GM19023 (cell line): ENCODE data around the gene DIAPH2.
A peak's percentile ranks its signal among the peaks of the same experiment; 100 is the strongest.

Experiments used
- ATAC-seq: cut with Tn5 transposase; IDR thresholded peaks from one replicate; pipeline ENCODE4 v1.9.1; 2021; ENCODE audit warnings: mild to moderate bottlenecking, moderate library complexity; ENCODE audit not compliant: unreplicated experiment

DIAPH2 gene

DNA sequence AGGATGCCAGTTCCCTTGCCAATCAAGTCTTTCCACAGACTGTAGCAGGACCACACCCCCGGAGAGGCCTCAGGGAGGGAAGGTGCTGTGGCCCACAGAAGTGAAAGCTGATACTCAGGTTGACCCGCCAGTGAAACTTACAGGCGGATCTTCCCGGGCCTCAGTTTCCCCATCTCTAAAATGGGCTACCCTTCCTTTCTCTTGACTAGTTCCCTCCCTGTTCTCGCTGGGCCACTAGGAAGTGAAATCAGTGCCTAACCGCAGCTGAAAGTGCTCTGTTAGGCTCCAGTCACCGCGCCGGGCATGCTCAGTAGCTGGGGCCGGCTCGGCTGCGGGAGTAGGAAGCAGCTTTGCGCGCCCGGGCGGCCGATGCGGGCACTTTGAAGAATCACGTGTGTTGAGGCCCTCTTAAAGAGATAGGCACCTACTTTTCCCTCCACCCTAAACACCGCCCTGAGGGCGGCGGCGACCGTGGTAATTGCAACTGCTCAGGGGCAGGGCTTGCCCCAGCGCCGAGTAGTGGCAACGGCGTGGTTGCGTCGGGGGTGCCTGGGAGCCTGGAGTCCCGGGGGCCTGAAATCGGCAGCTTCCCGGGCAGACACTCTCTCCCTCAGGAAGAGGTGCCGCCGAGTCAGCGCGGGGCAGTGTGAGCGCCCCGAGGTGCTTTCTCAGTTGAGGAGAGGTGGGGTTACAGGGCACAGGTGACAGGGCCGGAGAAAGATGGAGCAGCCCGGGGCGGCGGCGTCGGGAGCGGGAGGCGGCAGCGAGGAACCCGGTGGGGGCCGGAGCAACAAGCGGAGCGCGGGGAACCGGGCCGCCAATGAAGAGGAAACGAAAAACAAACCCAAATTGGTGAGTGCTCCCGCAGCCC is at the start of gene DIAPH2:
Gene DIAPH2 (plus strand): TSS at position 504 of the 871 bp plus-strand sequence.
- peak; percentile 82 for ATAC-seq

GRCh38 chrX:96650023-96650422 is 34.6 kb upstream of the DIAPH2 start:
- no peak for ATAC-seq

DNA sequence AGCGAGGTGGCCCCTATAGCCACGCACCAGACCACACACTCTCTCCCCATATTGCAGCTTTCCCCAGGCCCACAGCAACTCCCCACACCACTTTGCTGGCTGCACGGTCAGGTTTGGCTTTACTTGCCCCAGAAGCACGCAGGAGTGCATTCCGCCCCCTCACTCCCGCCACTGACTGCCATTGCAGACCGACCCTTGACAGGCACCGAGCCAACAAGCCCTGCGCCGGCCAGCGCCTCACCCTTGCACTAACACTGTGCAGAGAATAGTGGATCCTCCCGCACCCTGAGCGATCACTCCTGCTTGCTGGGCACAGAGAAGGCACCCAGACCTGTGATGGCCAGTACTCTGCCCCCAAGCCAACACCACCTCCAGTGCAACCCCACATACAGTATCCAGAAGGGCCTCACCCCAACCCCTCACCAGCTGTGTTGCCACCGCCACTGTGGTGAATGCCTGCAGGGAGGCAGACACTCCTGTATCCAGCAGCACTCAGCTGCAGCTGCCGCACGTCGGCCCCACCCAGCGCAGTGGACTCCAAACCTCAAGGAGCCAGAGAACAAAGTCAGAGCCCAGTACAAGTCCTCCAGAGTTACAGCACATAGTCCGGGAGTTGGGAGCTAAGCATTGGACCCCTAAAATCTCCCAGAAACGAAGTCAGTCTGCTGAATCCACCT is 28.6 kb upstream of the DIAPH2 start:
- ATAC-seq, result no peak

- ATAC-seq, result no peak
Measured at GRCh38 chrX:96682516-96682915, 2.1 kb upstream of the DIAPH2 start.

DNA sequence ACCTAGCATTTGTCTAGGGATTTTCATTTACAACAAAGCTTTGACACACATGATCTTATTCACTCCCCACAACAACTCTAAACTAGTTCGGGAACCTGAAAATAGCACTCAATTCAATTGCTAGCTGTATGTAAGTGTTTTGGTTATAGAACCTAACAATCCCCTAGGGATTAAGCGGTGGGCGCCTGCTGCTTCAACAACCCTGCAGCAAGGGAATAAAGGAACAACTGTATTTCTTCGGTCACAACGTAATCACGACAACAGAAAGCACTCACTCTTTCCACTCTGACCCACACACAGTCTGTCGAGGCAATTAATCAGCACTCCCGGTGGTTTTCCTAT is 674 bp upstream of the DIAPH2 start:
- no peak for ATAC-seq

DNA sequence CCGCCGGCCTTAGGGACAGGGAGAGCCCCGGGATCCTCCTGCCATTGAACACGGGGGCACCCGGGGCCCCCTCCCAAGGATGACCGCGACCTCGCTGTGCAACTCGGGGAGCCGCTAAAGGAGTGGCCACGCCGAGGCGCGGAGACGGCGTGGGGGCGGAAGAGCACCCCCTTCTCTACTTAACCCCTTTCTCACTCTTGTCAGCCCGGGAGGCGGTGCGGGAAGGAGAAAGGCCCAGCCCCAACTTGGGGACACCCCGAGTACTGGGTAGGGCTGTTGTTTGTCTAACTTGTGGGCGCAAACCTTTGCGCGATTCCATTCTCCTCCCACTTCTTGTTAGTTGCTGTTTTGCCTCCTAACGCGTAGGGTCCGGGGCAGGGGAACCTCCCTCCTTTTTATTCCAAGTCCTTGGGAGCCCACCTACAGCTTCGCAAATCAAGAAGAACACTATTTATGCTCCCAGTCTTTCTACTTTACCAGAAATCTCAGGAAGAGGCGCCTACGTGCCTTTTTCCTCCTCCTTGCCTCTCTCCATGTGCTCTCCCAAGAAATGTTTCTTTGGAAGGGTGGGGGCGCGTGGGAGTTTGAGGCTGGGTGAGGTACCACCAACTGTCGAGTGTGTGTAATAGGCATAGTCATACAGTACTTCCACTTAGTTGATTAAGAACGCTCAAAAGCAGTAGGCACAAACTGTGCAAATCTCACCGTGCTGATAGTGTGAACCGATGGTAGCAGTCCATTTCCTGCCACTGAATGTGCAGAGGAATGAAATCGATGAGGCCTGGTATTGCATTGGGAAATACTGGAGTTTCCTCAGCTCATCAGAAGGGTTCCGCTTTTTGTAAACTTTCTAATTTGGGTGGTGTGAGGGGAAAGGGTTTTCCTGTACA is 813 bp downstream of the DIAPH2 start:
- peak; percentile 37 for ATAC-seq

DNA sequence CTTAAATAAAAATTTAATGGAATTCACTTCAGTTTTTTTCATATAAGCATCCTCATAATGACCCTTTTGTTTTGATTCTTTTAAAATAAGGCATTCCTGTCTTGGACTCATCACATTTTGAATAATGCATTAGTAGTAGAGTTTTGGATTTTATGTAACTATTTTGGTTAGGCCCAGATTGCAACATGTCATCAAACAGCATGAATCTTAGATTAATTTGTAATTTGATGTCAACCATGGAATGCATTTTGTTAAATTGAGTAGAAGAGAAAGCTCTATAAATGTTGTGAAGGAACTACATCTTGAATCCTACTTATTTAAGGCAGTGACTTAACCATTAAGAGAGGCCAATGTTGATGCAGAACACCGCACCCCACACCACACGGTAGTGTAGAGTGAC is 3.1 kb downstream of the DIAPH2 start:
- ATAC-seq, result no peak

DNA sequence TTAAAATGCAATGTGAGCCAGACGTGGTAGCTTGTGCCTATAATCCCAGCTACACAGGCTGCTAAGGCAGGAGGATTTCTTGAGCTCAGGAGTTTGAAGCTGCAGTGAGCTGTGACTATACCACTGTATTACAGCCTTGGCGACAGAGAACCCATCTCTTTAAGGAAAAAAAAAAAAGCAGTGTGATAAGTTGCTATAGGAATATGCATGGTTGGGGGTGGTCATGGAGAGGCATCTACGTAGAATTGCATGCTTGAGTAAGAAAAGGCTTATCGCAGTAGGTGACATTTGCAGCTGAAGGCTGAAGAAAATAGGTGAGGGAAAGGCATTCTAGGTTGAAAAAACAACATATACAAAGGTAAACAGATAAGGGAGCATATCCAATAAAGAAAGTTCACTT is 4.1 kb downstream of the DIAPH2 start:
- no peak for ATAC-seq

DNA sequence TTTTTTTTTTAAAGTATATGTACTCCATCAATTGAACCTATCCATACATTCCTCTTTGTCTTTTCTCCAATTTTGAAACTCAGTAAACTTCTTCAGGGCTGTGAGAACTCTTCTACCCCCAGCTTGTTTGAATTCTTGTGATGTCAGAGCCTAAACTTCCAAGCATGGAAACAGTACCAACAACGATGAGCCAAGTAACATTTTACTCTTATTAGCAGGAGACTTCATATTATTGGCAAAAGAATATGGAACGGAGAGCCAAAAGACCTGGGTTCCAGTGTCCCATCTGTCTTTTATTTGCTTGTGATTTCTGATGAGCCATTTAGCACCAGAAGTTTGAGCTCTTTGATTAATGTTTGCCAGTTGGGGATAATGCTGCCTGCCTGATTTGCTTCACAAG is 5.3 kb downstream of the DIAPH2 start:
- ATAC-seq, result no peak

DNA sequence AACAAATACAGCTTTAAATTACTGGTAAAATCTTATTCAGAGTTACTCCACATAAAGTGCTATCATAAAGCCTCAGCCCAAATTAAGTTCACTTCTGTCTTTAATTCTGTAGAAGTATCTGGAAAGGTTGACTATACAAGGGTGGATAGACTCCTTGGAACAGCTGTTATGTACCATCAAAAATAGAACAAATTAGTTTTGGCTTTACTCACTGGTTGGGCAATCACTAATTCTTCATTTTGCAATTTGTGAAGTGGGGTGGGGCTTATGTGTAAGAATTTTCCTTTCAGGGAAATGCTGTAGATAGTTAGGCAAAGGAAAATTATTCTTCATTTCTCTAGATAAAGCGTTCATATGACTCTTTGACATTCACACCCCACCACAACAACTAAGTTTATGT is 7.8 kb downstream of the DIAPH2 start:
- ATAC-seq, result no peak

- ATAC-seq, result no peak
Measured at GRCh38 chrX:96692890-96693289, 8.2 kb downstream of the DIAPH2 start.

DNA sequence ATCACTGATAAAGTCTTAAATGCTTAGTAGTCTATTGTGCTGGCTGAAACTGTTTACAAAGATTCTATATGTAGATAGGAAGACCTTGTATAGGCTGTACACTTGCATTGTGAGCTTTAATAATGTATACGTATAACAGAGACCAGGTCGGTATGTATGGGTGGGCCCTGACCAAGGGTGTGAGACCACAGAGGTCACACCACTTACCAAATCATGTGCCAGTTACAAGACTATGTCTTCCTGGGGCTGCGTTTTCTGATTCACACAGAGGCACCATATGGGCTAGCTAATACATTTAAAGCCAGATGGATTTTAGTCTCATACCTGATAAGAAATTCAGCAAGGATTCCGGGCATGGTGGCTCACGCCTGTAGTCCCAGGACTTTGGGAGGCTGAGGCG is 8.8 kb downstream of the DIAPH2 start:
- ATAC-seq, result no peak

GRCh38 chrX:96696462-96696861 is 11.8 kb downstream of the DIAPH2 start:
- no peak for ATAC-seq

- no peak for ATAC-seq
Measured at GRCh38 chrX:96700625-96701024, 16.0 kb downstream of the DIAPH2 start.

- no peak for ATAC-seq
Measured at GRCh38 chrX:96703379-96703778, 18.7 kb downstream of the DIAPH2 start.

- ATAC-seq, result no peak
Measured at GRCh38 chrX:96703816-96704215, 19.2 kb downstream of the DIAPH2 start.

DNA sequence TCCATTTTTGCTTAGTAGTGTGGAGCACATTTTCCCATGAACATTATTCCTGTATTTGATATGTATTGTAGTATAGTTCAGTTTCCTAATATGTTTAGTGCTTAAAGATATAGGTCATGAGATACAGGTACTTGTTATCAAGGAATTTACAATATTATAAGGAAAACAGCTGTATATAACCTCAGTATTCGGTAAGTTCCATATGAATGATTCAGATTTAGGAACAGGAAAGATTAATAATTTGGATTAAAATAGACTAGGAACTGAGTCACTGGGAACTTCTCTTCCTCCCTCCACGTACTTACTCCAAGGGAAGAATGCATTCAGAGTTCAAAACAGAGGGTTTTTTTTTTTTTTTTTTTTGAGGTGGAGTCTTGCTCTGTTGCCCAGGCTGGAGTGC is 20.0 kb downstream of the DIAPH2 start:
- no peak for ATAC-seq

GRCh38 chrX:96705905-96706304 is 21.3 kb downstream of the DIAPH2 start:
- ATAC-seq, result no peak

GRCh38 chrX:96707804-96708203 is 23.2 kb downstream of the DIAPH2 start:
- ATAC-seq, result no peak

GRCh38 chrX:96710031-96710430 is 25.4 kb downstream of the DIAPH2 start:
- ATAC-seq, result no peak

- ATAC-seq, result no peak
Measured at GRCh38 chrX:96713303-96713702, 28.7 kb downstream of the DIAPH2 start.
